CD8-positive, alpha-beta memory T cell (primary cell): ENCODE data around the gene PPP6R1. TPM values are rescaled to one million over a fixed set of nuclear protein-coding genes. Genes with fewer than 3 reads are reported as not detected.
A peak's percentile ranks its signal among the peaks of the same experiment; 100 is the strongest.

Source experiments
- CTCF ChIA-PET: fragments of 350-600 bp; sonication (Branson Sonifier 250); formaldehyde crosslinking; loops from one replicate; lab custom pipeline; 2021; ENCODE audit warnings: antibody characterized with exemption; lab: Charles Lee
- POLR2A ChIA-PET: fragments of 350-600 bp; sonication (Branson Sonifier 250); formaldehyde crosslinking; loops from one replicate; lab custom pipeline; 2021; ENCODE audit warnings: antibody characterized with exemption; lab: Charles Lee
- DNase-seq, 5 donors: peaks; one replicate each; pipeline versions ENCODE4 v3.0.0 to v3.0.0-alpha.2; 2020 to 2022; ENCODE audit warnings: mixed read lengths in 1 of 5
- H3K27ac ChIP-seq: one replicate; pipeline ENCODE4 v1.7.0; 2013; ENCODE audit warnings: low read depth, mild to moderate bottlenecking, low read length, moderate library complexity
- H3K27me3 ChIP-seq: 2 replicates; pipeline ENCODE4 v1.7.0; 2013; ENCODE audit warnings: low read length, mild to moderate bottlenecking; ENCODE audit not compliant: insufficient read depth, poor library complexity, severe bottlenecking
- H3K36me3 ChIP-seq: 2 replicates; pipeline ENCODE4 v1.7.0; 2013; ENCODE audit warnings: mild to moderate bottlenecking, low read length, moderate library complexity; ENCODE audit not compliant: insufficient read depth
- H3K4me1 ChIP-seq: 2 replicates; pipeline ENCODE4 v1.7.0; 2013; ENCODE audit warnings: mild to moderate bottlenecking, low read length, moderate library complexity; ENCODE audit not compliant: insufficient read depth
- H3K4me3 ChIP-seq: 2 replicates; pipeline ENCODE4 v1.7.0; 2013; ENCODE audit warnings: mild to moderate bottlenecking, low read length
- H3K9me3 ChIP-seq: 2 replicates; pipeline ENCODE4 v1.7.0; 2013; ENCODE audit warnings: mild to moderate bottlenecking, low read length
- H3K27ac Mint-ChIP-seq, 8 donors: one replicate each; pipeline ENCODE4 v1.8.0; 2020 to 2021; ENCODE audit warnings: mixed read lengths in 8 of 8, mild to moderate bottlenecking in 6 of 8, inconsistent platforms in 3 of 8, moderate library complexity in 3 of 8
- H3K27me3 Mint-ChIP-seq, 2 donors: one replicate each; pipeline ENCODE4 v1.8.0; 2020 to 2021; ENCODE audit warnings: mixed read lengths in 2 of 2, mild to moderate bottlenecking in 1 of 2, moderate library complexity in 1 of 2
- H3K36me3 Mint-ChIP-seq, 3 donors: one replicate each; pipeline ENCODE4 v1.8.0; 2020 to 2021; ENCODE audit warnings: mixed read lengths in 3 of 3, inconsistent platforms in 1 of 3, mild to moderate bottlenecking in 1 of 3
- H3K4me1 Mint-ChIP-seq, 3 donors: one replicate each; pipeline ENCODE4 v1.8.0; 2020 to 2021; ENCODE audit warnings: mixed read lengths in 3 of 3, inconsistent platforms in 1 of 3, mild to moderate bottlenecking in 1 of 3
- H3K4me3 Mint-ChIP-seq, 7 donors: one replicate each; pipeline ENCODE4 v1.8.0; 2020 to 2021; ENCODE audit warnings: mixed read lengths in 7 of 7, mild to moderate bottlenecking in 6 of 7, moderate library complexity in 4 of 7, inconsistent platforms in 2 of 7
- H3K9me3 Mint-ChIP-seq, 5 donors: one replicate each; pipeline ENCODE4 v1.8.0; 2020 to 2022; ENCODE audit warnings: mixed read lengths in 5 of 5, mild to moderate bottlenecking in 3 of 5, moderate library complexity in 2 of 5, inconsistent platforms in 1 of 5
- polyA plus RNA-seq: library from polyadenylated mRNA; unstranded; fragments of 300-500 nt; fragmentation: Illumina TruSeq; gene quantifications from one replicate; pipeline ENCODE4 v1.2.3, GENCODE V29; 2021
- total RNA-seq, 2 experiments: library from RNA; stranded (reverse); gene quantifications; one replicate each; pipeline ENCODE4 v1.2.3, GENCODE V29; 2021

PPP6R1 gene
- total and polyA plus RNA-seq, 3 experiments from 2014 or later: 143 to 225 (median 216) TPM

DNA sequence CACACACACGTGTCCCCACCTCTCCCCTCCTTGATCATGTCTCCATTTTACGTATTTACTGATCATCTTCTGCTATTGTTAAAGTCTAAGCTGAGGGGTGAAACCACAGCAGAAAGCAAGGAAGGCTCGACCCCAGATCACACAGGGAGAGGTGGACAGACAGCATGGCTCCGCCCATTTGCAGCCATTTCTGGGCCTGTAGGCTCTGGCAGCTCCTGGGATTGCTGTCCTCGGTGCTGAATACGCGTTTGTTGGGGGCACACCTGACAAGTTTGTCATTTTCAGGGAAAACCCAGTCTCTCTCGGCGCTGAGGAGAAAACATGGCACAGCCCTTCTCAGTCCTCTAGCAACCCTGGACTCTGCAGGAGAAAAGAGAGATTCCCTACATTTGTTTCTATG lies 38.3 kb downstream of the PPP6R1 start:
- H3K36me3 ChIP-seq: no peaks in the 10 kb centered on the region
- peaks cover 4 to 10% (median 6%) of the 10 kb centered on the region in 3 donors for H3K36me3 Mint-ChIP-seq
- CTCF ChIA-PET: interaction anchor here (0.8 to 1.0 kb wide), 2 partner anchors 158 to 283 kb away, joined by 3 read pairs; partner anchors contain the start of gene RDH13

DNA sequence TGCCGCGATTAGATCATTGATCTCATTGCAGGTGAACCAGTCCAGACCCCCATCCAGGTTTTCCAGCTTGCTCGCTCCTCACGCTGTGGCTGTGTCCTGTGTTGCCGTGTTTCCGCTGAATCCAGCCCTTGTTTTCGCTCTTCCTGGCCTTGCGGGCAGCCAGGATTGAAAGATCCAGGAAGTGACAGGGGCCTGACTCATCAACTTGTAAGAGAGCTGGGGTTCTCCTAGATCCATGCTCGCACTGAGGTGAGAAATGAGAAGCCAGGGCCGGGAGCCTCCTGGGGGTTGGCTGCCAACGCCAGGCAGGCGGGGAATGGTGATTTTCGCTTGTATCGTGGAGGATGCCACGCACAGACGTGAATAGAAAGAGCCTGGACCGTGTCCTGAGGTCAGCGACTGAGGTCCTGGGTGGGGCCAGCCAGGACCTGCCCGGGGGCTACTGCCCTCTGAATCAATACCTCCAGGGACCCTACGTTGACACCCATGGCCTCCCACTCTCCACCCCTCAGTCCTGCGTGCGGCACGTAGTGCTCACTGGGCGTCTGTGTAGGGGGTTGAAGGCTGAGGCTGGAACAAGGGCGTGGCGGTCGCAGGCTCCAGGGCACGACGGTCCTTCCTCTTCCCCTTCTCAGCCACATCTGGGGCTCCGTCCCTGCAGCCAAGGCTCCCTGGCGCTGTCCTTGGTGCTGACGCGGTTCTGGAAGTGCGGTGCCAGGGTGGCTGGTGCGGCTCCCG lies 42.2 kb downstream of the PPP6R1 start:
- peak in 3 of 5 donors; percentile 10 to 30 (median 12) for DNase-seq
- no peaks in the 10 kb centered on the region for H3K9me3 ChIP-seq
- H3K36me3 Mint-ChIP-seq: peaks cover 0 to 11% (median 4%) of the 10 kb centered on the region in 3 donors
- no peak overlapping the region for H3K4me3 ChIP-seq
- H3K27me3 ChIP-seq: no peaks in the 10 kb centered on the region
- peaks cover 9 to 15% (median 12%) of the 10 kb centered on the region in 3 donors for H3K4me1 Mint-ChIP-seq
- peaks cover 12% of the 10 kb centered on the region for H3K4me1 ChIP-seq
- peaks cover 13 to 21% of the 10 kb centered on the region in 2 donors for H3K27me3 Mint-ChIP-seq
- peaks cover 11 to 18% (median 13%) of the 10 kb centered on the region in 5 donors for H3K9me3 Mint-ChIP-seq
- H3K27ac Mint-ChIP-seq: peak overlapping the region in 3 of 8 donors; percentile 14 to 56 (median 43)
- H3K36me3 ChIP-seq: no peaks in the 10 kb centered on the region
- ChIA-PET CTCF (no interaction called here), POLR2A (no interaction called here)
- H3K4me3 Mint-ChIP-seq: peak overlapping the region in 2 of 7 donors; percentile 38 to 44
- H3K27ac ChIP-seq: peak overlapping the region; percentile 44

More for the DNA sequence above, 38.3 kb downstream of the PPP6R1 start:
- Mint-ChIP-seq H3K27me3 (peaks cover 2 to 7% of the 10 kb centered on the region in 2 donors), H3K4me1 (peaks cover 9 to 14% (median 12%) of the 10 kb centered on the region in 3 donors), H3K27ac (no peak overlapping the region), H3K9me3 (peaks cover 0 to 10% (median 4%) of the 10 kb centered on the region in 5 donors), H3K4me3 (no peak overlapping the region)
- no peaks in the 10 kb centered on the region for H3K27me3 ChIP-seq
- DNase-seq: no peak
- no peaks in the 10 kb centered on the region for H3K9me3 ChIP-seq
- H3K4me1 ChIP-seq: peaks cover 12% of the 10 kb centered on the region
- H3K27ac ChIP-seq: no peak overlapping the region
- POLR2A ChIA-PET: no interaction called here
- H3K4me3 ChIP-seq: no peak overlapping the region

DNA sequence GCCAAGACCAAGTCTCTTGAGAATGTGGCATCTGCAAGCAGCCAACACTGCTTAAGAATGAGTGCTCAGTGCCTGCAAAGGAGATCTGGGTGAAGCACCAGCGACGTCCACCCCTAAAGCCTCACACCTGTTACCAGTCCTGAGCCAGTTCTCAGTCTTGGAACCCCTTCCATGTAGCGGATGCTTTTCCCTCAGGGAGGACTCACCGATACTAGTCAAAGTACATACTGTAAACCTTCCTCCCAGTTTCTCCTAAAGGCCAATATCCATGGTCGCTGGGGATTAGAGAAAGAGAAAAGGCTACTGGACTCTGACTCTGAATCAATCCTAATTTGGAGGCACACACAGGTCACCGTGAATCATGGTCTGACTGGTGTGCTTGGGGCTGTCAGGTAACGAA lies 45.3 kb downstream of the PPP6R1 start:
- Histone ChIP-seq H3K36me3 (no peaks in the 10 kb centered on the region), H3K9me3 (no peaks in the 10 kb centered on the region), H3K27me3 (no peaks in the 10 kb centered on the region), H3K4me3 (no peak overlapping the region), H3K27ac (no peak overlapping the region), H3K4me1 (peaks cover 12% of the 10 kb centered on the region)
- POLR2A ChIA-PET: no interaction called here
- no peak for DNase-seq
- H3K27ac Mint-ChIP-seq: no peak overlapping the region
- H3K4me3 Mint-ChIP-seq: no peak overlapping the region
- peaks cover 26 to 29% of the 10 kb centered on the region in 2 donors for H3K27me3 Mint-ChIP-seq
- CTCF ChIA-PET: no interaction called here
- peaks cover 7 to 16% (median 13%) of the 10 kb centered on the region in 5 donors for H3K9me3 Mint-ChIP-seq
- peaks cover 6 to 15% (median 12%) of the 10 kb centered on the region in 3 donors for H3K4me1 Mint-ChIP-seq
- H3K36me3 Mint-ChIP-seq: peaks cover 0 to 6% (median 0%) of the 10 kb centered on the region in 3 donors

- H3K9me3 ChIP-seq: no peaks in the 10 kb centered on the region
- no peak overlapping the region for H3K4me3 ChIP-seq
- Mint-ChIP-seq H3K4me3 (peak overlapping the region in 1 of 7 donors; percentile 8), H3K36me3 (peaks cover 0 to 6% (median 0%) of the 10 kb centered on the region in 3 donors), H3K9me3 (peaks cover 7 to 16% (median 13%) of the 10 kb centered on the region in 5 donors), H3K27me3 (peaks cover 26 to 29% of the 10 kb centered on the region in 2 donors), H3K27ac (no peak overlapping the region), H3K4me1 (peaks cover 6 to 12% (median 12%) of the 10 kb centered on the region in 3 donors)
- ChIA-PET CTCF (no interaction called here), POLR2A (no interaction called here)
- peaks cover 12% of the 10 kb centered on the region for H3K4me1 ChIP-seq
- no peak overlapping the region for H3K27ac ChIP-seq
- no peaks in the 10 kb centered on the region for H3K27me3 ChIP-seq
- no peaks in the 10 kb centered on the region for H3K36me3 ChIP-seq
- peak in 1 of 5 donors; percentile 5 for DNase-seq
Observed at GRCh38 chr19:55212447-55212846, 46.4 kb downstream of the PPP6R1 start.

DNA sequence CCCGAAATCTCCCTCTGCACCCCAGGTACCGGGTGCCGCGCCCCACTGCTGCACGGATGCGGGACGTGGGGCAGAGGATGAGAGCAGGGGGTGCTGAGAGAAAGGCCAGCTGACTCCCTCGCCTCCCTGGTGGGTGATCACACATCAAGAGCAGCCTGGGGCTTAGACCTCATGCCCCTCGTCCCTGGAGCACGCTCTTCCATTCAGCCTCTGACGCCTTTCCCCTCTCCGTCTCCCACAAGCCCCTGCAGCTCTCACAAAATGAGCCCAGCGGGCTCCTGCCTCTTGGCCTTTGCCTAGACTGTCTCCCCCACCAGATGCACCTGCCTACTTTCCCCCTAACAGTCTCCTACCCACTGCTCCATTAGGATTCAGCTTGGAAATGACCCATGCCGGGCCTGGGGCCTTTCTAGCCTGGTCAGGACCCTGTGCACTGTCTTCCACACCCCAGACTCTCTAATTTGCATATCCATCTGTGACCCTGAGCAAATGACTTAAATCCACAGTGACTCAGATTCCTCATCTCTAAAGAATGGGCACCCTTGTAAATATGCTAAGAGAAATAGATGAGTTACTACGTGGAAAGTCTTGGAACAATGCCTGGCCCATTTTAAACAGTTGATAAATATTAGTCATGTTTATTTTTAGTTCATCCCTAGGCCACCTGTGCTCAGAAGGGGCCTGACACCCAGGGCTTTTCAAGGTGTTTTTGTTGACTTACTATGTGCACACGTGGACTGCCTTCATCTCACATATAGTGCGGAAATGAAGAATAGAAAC lies 48.9 kb downstream of the PPP6R1 start:
- peak overlapping the region; percentile 43 for H3K27ac ChIP-seq
- no peak for DNase-seq
- peak overlapping the region in 1 of 8 donors; percentile 43 for H3K27ac Mint-ChIP-seq
- H3K36me3 ChIP-seq: no peaks in the 10 kb centered on the region
- POLR2A ChIA-PET: no interaction called here
- H3K9me3 Mint-ChIP-seq: peaks cover 6 to 12% (median 8%) of the 10 kb centered on the region in 5 donors
- peaks cover 36 to 39% of the 10 kb centered on the region in 2 donors for H3K27me3 Mint-ChIP-seq
- no peak overlapping the region for H3K4me3 ChIP-seq
- peaks cover 0 to 3% (median 0%) of the 10 kb centered on the region in 3 donors for H3K4me1 Mint-ChIP-seq
- no peaks in the 10 kb centered on the region for H3K9me3 ChIP-seq
- no peak overlapping the region for H3K4me3 Mint-ChIP-seq
- peaks cover 5% of the 10 kb centered on the region for H3K27me3 ChIP-seq
- CTCF ChIA-PET: no interaction called here
- peaks cover 0 to 6% (median 0%) of the 10 kb centered on the region in 3 donors for H3K36me3 Mint-ChIP-seq
- no peaks in the 10 kb centered on the region for H3K4me1 ChIP-seq

GRCh38 chr19:55208880-55209692 lies 49.7 kb downstream of the PPP6R1 start, which contains the start of gene PTPRH:
PTPRH (minus strand) TSS chr19:55209501; CDS start chr19:55209433, 68 bp downstream.
- H3K27ac ChIP-seq: peak within 1 kb of the TSS; percentile 43
- no peaks in the 10 kb centered on the region for H3K9me3 ChIP-seq
- no peaks in the 10 kb centered on the region for H3K4me1 ChIP-seq
- H3K9me3 Mint-ChIP-seq: peaks cover 5 to 12% (median 7%) of the 10 kb centered on the region in 5 donors
- H3K4me3 Mint-ChIP-seq: no peak within 1 kb of the TSS
- CTCF ChIA-PET: no interaction called here
- no peak within 1 kb of the TSS for H3K4me3 ChIP-seq
- peaks cover 0 to 6% (median 0%) of the 10 kb centered on the region in 3 donors for H3K36me3 Mint-ChIP-seq
- peaks cover 0 to 3% (median 0%) of the 10 kb centered on the region in 3 donors for H3K4me1 Mint-ChIP-seq
- DNase-seq: no peak
- POLR2A ChIA-PET: no interaction called here
- peak within 1 kb of the TSS in 1 of 8 donors; percentile 70 for H3K27ac Mint-ChIP-seq
- H3K36me3 ChIP-seq: no peaks in the 10 kb centered on the region
- peaks cover 43 to 44% of the 10 kb centered on the region in 2 donors for H3K27me3 Mint-ChIP-seq
- H3K27me3 ChIP-seq: peaks cover 5% of the 10 kb centered on the region

- ChIA-PET CTCF (interaction anchor here (0.7 kb wide), 1 partner anchor 9 kb away, joined by 3 read pairs; no protein-coding TSS in a partner anchor), POLR2A (no interaction called here)
- Mint-ChIP-seq H3K27ac (peak overlapping the region in 2 of 8 donors; percentile 66 to 72), H3K36me3 (no peaks in the 10 kb centered on the region), H3K4me3 (no peak overlapping the region), H3K9me3 (no peaks in the 10 kb centered on the region), H3K4me1 (no peaks in the 10 kb centered on the region), H3K27me3 (peaks cover 40 to 47% of the 10 kb centered on the region in 2 donors)
- no peak for DNase-seq
- Histone ChIP-seq H3K4me1 (no peaks in the 10 kb centered on the region), H3K27me3 (peaks cover 5% of the 10 kb centered on the region), H3K36me3 (no peaks in the 10 kb centered on the region), H3K27ac (peak overlapping the region; percentile 79), H3K9me3 (no peaks in the 10 kb centered on the region), H3K4me3 (no peak overlapping the region)
Observed at GRCh38 chr19:55206664-55207500, 51.9 kb downstream of the PPP6R1 start.
